ENCODE results near the gene REV1. TPM values are rescaled to one million over a fixed set of nuclear protein-coding genes. Genes with fewer than 3 reads are reported as not detected.
"Not testable (repeated sequence)": the region's sequence is repeated elsewhere in the genome, so short reads cannot be mapped to it uniquely, and the experiment has no call there.

REV1 gene
- total and polyA plus RNA-seq, 12 donors = 20.9 to 90.8 (median 46.6) TPM

GRCh38 chr2:99512181-99512591 is 22.4 kb upstream of the REV1 start:
- no peaks in the 10 kb centered on the region for H3K27me3 ChIP-seq
- no peak for DNase-seq
- H3K9me3 ChIP-seq (replicated peaks in 1 of 3) = no peaks in the 10 kb centered on the region
- H3K4me1 ChIP-seq (replicated peaks in 1 of 2) = peaks cover 0 to 6% of the 10 kb centered on the region in 2 donors
- H3K4me3 ChIP-seq = no peak overlapping the region
- WGBS, 4 donors = 54 to 71% (median 63%) methylated on average over 1 of the region's 1 CpG
- no peak overlapping the region for H3K27ac ChIP-seq
- TF ChIP-seq CTCF (IDR thresholded peaks at IDR 0.05) (no peak), POLR2A (IDR thresholded peaks at IDR 0.05) (no peak)
- intact Hi-C loops (cut with DNase I) = no loop called here
- H3K36me3 ChIP-seq (replicated peaks in 1 of 2) = no peaks in the 10 kb centered on the region

- 76 to 88% (median 82%) methylated on average over 4 of the region's 4 CpGs for WGBS, 4 donors
- no peak for DNase-seq
- intact Hi-C loops (cut with DNase I) = no loop called here
- Histone ChIP-seq H3K4me1 (replicated peaks in 1 of 2) (peaks cover 0 to 6% of the 10 kb centered on the region in 2 donors), H3K9me3 (replicated peaks in 1 of 3) (no peaks in the 10 kb centered on the region), H3K4me3 (no peak overlapping the region), H3K27me3 (no peaks in the 10 kb centered on the region), H3K36me3 (replicated peaks in 1 of 2) (no peaks in the 10 kb centered on the region), H3K27ac (no peak overlapping the region)
- TF ChIP-seq CTCF (IDR thresholded peaks at IDR 0.05) (no peak), POLR2A (IDR thresholded peaks at IDR 0.05) (no peak)
Observed at GRCh38 chr2:99509387-99509786, 19.6 kb upstream of the REV1 start.

DNA sequence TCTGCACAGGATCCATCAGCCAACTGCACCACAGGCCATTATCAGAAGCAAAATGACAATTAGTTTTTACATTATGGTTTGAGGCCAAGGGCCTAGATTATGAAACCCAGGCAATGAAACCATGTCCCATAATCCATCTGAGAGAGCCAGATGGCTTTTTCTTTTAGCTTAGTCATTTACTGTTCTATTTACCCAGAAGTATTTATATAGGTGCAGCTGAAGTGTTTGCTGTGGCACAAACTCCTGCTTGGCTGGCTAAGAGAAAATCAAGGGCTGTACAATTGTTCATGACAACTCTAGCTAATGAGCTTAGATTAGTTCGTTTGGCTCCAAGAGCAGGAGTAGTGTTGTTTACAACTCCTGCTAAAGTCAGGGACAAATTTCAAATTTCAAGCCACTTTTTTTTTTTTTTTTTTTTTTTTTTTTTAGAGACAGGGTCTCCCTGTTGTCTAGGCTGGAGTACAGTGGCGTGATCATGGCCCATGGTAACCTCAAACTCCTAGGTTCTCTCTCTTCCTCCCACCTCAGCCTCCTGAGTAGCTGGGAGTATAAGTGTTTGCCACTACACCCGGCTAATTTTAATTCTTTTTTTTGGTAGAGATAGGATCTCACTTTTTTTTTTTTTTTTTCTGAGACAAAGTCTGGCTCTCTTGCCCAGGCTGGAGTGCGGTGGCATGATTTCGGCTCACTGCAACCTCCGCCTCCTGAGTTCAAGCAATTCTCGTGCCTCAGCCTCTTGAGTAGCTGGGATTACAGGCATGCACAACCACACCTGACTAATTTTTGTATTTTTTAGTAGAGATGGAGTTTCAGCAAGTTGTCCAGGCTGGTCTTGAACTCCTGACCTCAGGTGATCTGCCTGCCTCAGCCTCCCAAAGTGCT is 18.4 kb upstream of the REV1 start:
- WGBS, 4 donors = 93 to 95% (median 93%) methylated on average over 7 of the region's 7 CpGs
- DNase-seq = no peak
- H3K9me3 ChIP-seq (replicated peaks in 1 of 3) = no peaks in the 10 kb centered on the region
- no peak overlapping the region for H3K4me3 ChIP-seq
- intact Hi-C loops (cut with DNase I) = no loop called here
- no peak overlapping the region for H3K27ac ChIP-seq
- H3K27me3 ChIP-seq = no peaks in the 10 kb centered on the region
- no peak for TF ChIP-seq CTCF (IDR thresholded peaks at IDR 0.05)
- TF ChIP-seq POLR2A (IDR thresholded peaks at IDR 0.05) = no peak
- H3K4me1 ChIP-seq (replicated peaks in 1 of 2) = peaks cover 0 to 6% of the 10 kb centered on the region in 2 donors
- H3K36me3 ChIP-seq (replicated peaks in 1 of 2) = no peaks in the 10 kb centered on the region

- no peak for DNase-seq
- H3K27ac ChIP-seq = no peak overlapping the region
Observed at GRCh38 chr2:99504844-99505584, 15.2 kb upstream of the REV1 start.

DNA sequence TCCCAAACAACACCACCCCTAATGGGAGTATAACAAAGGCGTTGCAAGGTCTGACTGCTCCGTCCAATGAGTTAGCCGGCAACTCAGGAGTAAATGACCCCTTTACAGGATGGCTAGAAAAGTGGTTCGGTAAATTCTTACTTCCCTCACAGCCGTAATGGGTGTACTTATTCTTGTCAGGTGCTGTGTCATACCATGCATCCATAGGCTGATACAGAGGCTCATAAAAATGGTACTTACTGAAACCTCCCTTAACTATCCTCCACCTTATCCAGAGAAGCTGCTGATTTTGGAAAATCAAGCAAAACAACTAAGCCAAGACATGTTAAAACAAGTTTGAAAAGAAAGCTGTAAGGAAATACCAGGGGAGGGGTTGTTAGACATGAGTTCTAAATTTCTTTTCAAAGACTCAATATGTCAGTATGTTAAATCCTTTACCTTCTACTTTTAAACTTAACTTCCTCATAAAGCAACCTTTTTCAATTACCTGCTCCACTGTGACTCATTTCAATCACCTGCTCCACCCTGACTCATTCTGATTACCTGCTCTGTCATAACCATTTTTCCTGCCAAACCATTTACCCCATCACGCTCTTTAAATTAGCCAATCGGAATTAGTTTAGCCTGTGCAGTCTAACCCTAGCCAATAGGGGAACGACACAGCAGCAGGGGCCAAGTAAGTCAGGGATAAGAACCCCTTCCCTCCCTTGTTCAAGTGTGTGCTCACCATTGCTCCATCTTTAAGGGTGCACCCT is 14.0 kb upstream of the REV1 start:
- intact Hi-C loops (cut with DNase I); H3K36me3 ChIP-seq (replicated peaks in 1 of 2); H3K4me3 ChIP-seq; H3K27me3 ChIP-seq; DNase-seq; H3K27ac ChIP-seq; H3K4me1 ChIP-seq (replicated peaks in 1 of 2); H3K9me3 ChIP-seq (replicated peaks in 1 of 3): not testable (repeated sequence)
- WGBS, 4 donors = 87 to 89% (median 88%) methylated on average over 8 of the region's 8 CpGs

More at GRCh38 chr2:99504844-99505584, 15.2 kb upstream of the REV1 start:
- 45 to 56% (median 54%) methylated on average over 4 of the region's 4 CpGs for WGBS, 4 donors
- Histone ChIP-seq H3K9me3 (replicated peaks in 1 of 3) (no peaks in the 10 kb centered on the region), H3K27me3 (no peaks in the 10 kb centered on the region), H3K4me1 (replicated peaks in 1 of 2) (no peaks in the 10 kb centered on the region), H3K36me3 (replicated peaks in 1 of 2) (no peaks in the 10 kb centered on the region), H3K4me3 (no peak overlapping the region)
- intact Hi-C loops (cut with DNase I) = no loop called here
- no peak for TF ChIP-seq CTCF (IDR thresholded peaks at IDR 0.05)
- no peak for TF ChIP-seq POLR2A (IDR thresholded peaks at IDR 0.05)

Data from adrenal gland (tissue), 12 donors.